ENCODE measurements around the gene PARL.

Gene PARL

DNA sequence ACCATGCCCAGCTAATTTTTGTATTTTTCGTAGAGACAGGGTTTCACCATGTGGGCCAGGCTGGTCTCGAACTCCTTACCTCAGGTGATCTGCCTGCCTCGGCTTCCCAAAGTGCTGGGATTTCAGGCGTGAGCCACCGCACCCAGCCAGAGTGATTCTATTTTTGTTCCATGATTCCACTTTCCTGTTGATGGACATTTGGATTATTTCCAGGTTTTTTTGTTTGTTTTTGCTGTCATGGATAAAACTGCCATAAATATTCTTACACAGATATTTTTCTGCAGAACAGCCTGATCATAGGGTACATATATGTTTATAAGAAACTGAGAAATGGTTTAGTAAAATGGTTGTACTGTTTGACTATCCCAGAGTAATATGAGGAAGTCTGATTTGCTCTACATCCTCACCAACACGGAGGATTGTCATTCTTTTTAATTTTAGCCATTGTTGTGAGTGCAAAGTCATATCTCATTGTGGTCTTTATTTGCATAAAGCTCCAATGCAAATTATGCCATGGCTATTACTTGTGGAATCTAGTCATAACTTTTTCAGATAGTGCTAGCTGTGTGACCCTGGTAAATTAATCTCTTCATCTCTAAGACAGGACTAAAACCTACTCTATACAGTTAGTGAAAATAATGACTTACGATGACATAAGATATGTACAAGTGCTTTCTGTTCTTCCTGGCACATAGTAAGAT, 102.0 kb downstream of the PARL start:
- no peak for FAIRE-seq

GRCh38 chr3:183781246-183781645, 103.4 kb downstream of the PARL start:
- no peak for FAIRE-seq

DNA sequence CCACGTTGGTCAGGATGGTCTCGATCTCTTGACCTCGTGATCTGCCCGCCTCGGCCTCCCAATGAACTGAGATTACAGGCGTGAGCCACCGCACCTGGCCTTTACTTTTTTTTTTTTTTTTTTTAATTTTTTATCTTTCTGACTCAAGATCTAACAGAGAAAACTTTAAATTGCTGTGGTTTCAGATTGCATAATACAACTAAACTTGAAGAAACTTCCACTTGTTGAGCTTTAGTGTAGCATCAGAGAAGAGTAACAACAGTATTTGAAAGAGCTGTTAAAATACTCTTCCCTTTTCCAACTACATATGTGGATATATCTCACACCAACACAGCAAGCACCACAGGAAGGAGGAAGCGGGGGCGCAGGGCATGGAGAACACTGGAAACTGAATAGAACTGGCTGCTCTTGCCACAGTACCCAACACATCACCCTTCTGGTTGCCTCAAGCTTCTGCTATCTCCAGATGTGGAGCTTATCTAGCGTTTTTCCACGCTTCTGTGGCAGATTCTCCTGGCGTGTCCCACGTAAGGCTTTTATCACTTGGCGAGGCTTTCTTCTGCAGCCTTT, 104.7 kb downstream of the PARL start:
- FAIRE-seq: no peak

Data from G401.6 (cell line).